ENCODE data around the gene NHS. TPM values are rescaled to one million over a fixed set of nuclear protein-coding genes. Genes with fewer than 3 reads are reported as not detected.

Gene NHS
- polyA plus RNA-seq, 2 of the 4 experiments (the other 2 are of a cell fraction): 3.6 to 5.0 TPM

DNA sequence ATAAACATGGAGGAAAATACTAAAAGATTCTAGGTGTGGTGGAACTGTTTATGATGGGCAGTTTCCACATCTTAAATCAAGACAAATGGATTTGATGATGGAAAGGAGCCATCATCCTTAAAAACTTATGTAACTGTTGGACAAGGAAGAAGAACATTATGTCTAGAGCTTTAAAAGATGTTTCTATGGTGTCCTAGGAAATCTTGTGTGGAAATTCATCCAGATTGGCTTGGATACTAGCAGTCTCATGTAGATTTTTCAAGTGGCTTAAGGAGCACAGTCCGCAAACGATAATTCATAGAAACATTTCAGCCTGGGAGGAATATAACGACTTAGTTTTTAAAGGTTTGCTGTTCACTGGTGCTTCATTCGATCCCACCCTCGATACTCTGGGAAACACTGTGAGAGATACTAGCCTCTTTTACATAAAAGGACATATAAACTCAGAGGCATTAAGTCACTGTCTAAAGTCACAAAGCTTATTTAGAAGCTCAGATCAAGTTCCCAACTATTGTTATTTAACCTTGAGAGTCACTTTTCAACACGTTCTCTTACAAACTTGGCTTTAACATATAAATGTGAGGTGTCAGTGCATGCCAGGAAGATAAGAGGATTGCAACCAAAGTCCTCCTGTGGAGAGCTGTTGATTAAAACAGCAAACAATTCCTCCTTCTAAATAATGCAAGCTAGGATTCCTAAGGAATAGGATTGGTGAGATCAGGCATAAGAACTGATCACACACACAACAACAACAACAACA, 226.6 kb downstream of the NHS start:
- ATAC-seq (no peak), DNase-seq (ENCODE audit: low read depth in 1 of 2, low spot score in 1 of 2) (no peak), FAIRE-seq (no peak)
- 73% methylated on average over 6 of the region's 6 CpGs for WGBS (ENCODE audit: missing lambda C conversion rate)
- ChIA-PET POLR2A (no interaction called here), CTCF (interaction anchor here (0.6 to 4.1 kb wide), 4 partner anchors 10 to 165 kb away, joined by 4 to 16 read pairs (median 4); no protein-coding TSS in a partner anchor)
- Histone ChIP-seq H3K9me3 (no peaks in the 10 kb centered on the region), H3K4me3 (no peak overlapping the region), H3K4me2 (no peak overlapping the region), H3K27ac (no peak overlapping the region), H3K4me1 (peaks cover 20% of the 10 kb centered on the region)
- TF ChIP-seq CHD2 (IDR thresholded peaks at IDR 0.05; ENCODE audit: low read length, partially characterized antibody): no peak
- TF ChIP-seq PHF8 (IDR thresholded peaks at IDR 0.05; ENCODE audit: borderline replicate concordance, low read depth): no peak
- no peak for TF ChIP-seq MYC (IDR thresholded peaks at IDR 0.05; ENCODE audit: borderline replicate concordance, low read length)

DNA sequence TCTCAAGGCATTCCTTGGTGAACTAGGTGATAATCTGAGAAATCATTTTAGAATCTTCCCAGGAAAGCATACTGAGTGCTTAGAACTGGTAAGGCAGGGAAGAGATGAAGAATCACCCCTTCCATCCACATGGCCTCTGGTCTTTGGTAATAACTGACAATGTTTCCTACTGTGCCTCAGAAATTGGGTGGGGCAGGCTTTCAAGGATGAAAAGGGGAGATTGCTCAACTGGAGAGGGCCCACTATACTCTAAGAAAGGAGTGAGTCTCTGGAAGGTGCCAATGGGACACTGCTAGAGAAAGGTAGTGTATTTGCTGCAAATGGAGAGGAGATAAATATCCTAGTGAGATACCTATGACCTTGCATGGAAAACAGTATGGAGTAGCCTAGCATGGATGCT, 227.2 kb downstream of the NHS start:
- Histone ChIP-seq H3K4me2 (no peak overlapping the region), H3K9me3 (no peaks in the 10 kb centered on the region), H3K4me1 (peaks cover 17% of the 10 kb centered on the region), H3K4me3 (no peak overlapping the region), H3K27ac (no peak overlapping the region)
- POLR2A ChIA-PET: no interaction called here
- TF ChIP-seq, protein P1, sequence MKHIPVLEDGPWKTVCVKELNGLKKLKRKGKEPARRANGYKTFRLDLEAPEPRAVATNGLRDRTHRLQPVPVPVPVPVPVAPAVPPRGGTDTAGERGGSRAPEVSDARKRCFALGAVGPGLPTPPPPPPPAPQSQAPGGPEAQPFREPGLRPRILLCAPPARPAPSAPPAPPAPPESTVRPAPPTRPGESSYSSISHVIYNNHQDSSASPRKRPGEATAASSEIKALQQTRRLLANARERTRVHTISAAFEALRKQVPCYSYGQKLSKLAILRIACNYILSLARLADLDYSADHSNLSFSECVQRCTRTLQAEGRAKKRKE (CRISPR knock-in tag; IDR thresholded peaks at IDR 0.05; ENCODE audit: low read depth): no peak
- TF ChIP-seq PHF8 (IDR thresholded peaks at IDR 0.05; ENCODE audit: borderline replicate concordance, low read depth): no peak
- TF ChIP-seq, protein P2, sequence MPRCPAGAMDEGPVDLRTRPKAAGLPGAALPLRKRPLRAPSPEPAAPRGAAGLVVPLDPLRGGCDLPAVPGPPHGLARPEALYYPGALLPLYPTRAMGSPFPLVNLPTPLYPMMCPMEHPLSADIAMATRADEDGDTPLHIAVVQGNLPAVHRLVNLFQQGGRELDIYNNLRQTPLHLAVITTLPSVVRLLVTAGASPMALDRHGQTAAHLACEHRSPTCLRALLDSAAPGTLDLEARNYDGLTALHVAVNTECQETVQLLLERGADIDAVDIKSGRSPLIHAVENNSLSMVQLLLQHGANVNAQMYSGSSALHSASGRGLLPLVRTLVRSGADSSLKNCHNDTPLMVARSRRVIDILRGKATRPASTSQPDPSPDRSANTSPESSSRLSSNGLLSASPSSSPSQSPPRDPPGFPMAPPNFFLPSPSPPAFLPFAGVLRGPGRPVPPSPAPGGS (IDR thresholded peaks at IDR 0.05): no peak
- TF ChIP-seq FOXS1 (CRISPR knock-in tag; IDR thresholded peaks at IDR 0.05): no peak
- ATAC-seq (no peak), FAIRE-seq (no peak), DNase-seq (ENCODE audit: low read depth in 1 of 2, low spot score in 1 of 2) (no peak)
- CTCF ChIA-PET: interaction anchor here (4.1 kb wide), 1 partner anchor 11 kb away, joined by 16 read pairs; no protein-coding TSS in a partner anchor

DNA sequence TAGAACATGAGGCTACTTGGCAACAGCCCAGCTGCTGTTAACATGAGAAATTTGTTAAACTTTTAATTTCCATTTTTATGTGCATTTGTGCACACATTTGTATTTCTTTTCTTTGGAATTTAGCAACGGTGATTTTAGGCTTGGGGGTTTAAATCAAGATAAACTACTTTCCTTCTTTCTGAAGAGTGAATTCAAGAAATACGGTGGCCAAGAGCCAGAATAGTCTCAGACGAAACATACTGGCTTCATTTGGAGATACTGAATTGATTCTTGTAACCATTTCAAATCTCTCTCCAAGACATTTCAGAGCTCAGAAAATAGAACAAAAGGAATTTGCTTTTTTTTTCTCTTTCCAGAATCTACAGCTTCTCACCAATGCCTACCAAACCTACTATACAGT, 228.2 kb downstream of the NHS start:
- DNase-seq (ENCODE audit: low read depth in 1 of 2, low spot score in 1 of 2) (no peak), ATAC-seq (no peak), FAIRE-seq (peak; percentile 65)
- Histone ChIP-seq H3K27ac (no peak overlapping the region), H3K4me3 (no peak overlapping the region), H3K4me1 (peaks cover 8% of the 10 kb centered on the region), H3K9me3 (no peaks in the 10 kb centered on the region), H3K4me2 (no peak overlapping the region)
- WGBS (ENCODE audit: missing lambda C conversion rate): 83% methylated on average over 3 of the region's 3 CpGs
- CTCF ChIA-PET: interaction anchor here (4.1 kb wide), 1 partner anchor 12 kb away, joined by 16 read pairs; no protein-coding TSS in a partner anchor
- POLR2A ChIA-PET: no interaction called here
- TF ChIP-seq, protein P3, sequence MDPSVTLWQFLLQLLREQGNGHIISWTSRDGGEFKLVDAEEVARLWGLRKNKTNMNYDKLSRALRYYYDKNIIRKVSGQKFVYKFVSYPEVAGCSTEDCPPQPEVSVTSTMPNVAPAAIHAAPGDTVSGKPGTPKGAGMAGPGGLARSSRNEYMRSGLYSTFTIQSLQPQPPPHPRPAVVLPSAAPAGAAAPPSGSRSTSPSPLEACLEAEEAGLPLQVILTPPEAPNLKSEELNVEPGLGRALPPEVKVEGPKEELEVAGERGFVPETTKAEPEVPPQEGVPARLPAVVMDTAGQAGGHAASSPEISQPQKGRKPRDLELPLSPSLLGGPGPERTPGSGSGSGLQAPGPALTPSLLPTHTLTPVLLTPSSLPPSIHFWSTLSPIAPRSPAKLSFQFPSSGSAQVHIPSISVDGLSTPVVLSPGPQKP (IDR thresholded peaks at IDR 0.05; ENCODE audit: low read depth, low read length): no peak
- TF ChIP-seq, protein P2 (IDR thresholded peaks at IDR 0.05): no peak
- TF ChIP-seq ZNF302 (CRISPR knock-in tag; IDR thresholded peaks at IDR 0.05) (no peak), EHMT2 (IDR thresholded peaks at IDR 0.05; ENCODE audit: low read depth) (no peak), SREBF2 (IDR thresholded peaks at IDR 0.05) (no peak), CHD4 (IDR thresholded peaks at IDR 0.05; ENCODE audit: borderline replicate concordance) (no peak), SMC3 (IDR thresholded peaks at IDR 0.05) (no peak), NPAS2 (CRISPR knock-in tag; IDR thresholded peaks at IDR 0.05; ENCODE audit: borderline replicate concordance) (no peak), CEBPB (IDR thresholded peaks at IDR 0.05) (no peak), FOXS1 (CRISPR knock-in tag; IDR thresholded peaks at IDR 0.05) (no peak), NR3C1 (IDR thresholded peaks at IDR 0.05) (no peak), FOSB (CRISPR knock-in tag; IDR thresholded peaks at IDR 0.05) (no peak), RCOR1 (IDR thresholded peaks at IDR 0.05; ENCODE audit: low read depth, low read length) (no peak)
- TF ChIP-seq, protein P4, sequence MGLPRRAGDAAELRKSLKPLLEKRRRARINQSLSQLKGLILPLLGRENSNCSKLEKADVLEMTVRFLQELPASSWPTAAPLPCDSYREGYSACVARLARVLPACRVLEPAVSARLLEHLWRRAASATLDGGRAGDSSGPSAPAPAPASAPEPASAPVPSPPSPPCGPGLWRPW (IDR thresholded peaks at IDR 0.05): no peak
- TF ChIP-seq, protein P1 (CRISPR knock-in tag; IDR thresholded peaks at IDR 0.05; ENCODE audit: low read depth): no peak

Data from A549 (cell line).